GM12892 (cell line): ENCODE results near the gene SYNDIG1.

ENCODE experiments used
- DNase-seq: peaks from one replicate; pipeline ENCODE4 v3.0.0; 2011; ENCODE audit not compliant: insufficient read length
- FAIRE-seq: peaks from 2 replicates; lab custom pipeline; 2011; peaks lifted over from hg19 to GRCh38; lab: Jason Lieb, UNC
- POLR2A ChIP-seq: IDR thresholded peaks from 2 replicates; pipeline ENCODE4 v1.6.1; 2011; ENCODE audit warnings: low read depth, low read length, control low read depth
- POLR2AphosphoS5 ChIP-seq: IDR thresholded peaks from 2 replicates; pipeline ENCODE4 v1.6.1; 2011; ENCODE audit warnings: low read depth, low read length, control low read depth
- TAF1 ChIP-seq: IDR thresholded peaks from 2 replicates; pipeline ENCODE4 v1.6.1; 2011; ENCODE audit warnings: low read depth, mild to moderate bottlenecking, control low read depth, low read length, borderline replicate concordance

The SYNDIG1 gene

DNA sequence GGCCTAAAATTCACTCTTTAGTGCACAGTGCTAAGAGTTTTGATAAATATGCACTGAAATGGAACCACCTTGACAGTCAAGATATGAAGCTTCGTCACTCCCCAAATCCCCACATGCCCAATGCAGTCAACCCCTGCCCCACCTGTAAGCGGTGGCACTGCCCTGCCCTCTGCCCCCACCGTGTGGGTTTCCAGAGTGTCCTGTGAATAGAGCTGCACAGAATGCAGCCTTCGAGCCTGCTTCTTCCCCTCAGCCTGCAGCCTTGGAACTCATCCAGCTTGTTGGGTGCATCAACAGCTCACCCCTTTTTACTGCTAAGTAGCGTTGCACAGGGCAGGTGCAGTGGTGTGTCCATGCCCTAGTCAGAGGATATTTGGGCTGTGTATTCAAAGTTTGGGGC lies 216.3 kb downstream of the SYNDIG1 start:
- DNase-seq (no peak), FAIRE-seq (no peak)
- TF ChIP-seq POLR2AphosphoS5, result no peak
- no peak for TF ChIP-seq TAF1
- TF ChIP-seq POLR2A, result no peak

DNA sequence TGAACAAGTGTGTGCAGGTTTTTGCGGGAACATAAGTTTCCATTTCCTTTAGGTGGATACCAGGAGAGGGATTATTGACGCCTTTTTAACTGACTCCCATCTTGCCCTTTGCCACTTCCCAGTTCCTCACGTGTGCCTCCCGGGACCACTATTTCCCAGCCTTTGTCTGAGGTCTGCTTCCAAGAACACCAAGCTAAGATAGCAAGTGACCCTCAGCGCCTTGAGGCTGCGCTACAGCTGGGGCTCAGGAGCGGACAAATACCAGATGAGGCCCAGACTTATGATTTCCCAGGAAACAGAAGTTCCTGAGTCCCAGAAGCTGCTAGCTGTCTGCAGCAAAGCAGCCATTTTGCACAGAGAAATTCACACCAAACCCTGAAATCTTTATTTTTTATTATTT lies 216.7 kb downstream of the SYNDIG1 start:
- TF ChIP-seq TAF1 (no peak), POLR2AphosphoS5 (no peak), POLR2A (no peak)
- FAIRE-seq (no peak), DNase-seq (no peak)

DNA sequence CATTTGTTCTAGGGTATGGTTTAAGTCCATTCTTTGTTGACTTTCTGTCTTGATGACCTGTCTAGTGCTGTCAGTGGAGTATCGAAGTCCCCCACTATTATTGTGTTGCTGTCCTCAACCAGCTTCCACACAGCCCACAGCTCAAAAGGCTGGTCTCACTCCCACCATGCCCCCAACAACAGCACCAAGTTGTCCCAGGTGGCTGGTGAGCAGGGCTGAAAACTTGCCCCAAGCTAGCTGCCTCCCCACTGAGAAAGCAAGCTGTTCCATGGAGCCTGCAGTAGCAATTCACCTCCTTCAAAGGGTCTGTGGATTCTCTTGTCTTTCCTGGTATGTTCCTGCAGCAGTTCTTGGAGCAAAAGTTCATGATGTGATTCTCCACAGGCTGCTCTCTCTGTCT lies 221.0 kb downstream of the SYNDIG1 start:
- no peak for FAIRE-seq
- TF ChIP-seq POLR2A, result no peak
- TF ChIP-seq TAF1, result no peak
- TF ChIP-seq POLR2AphosphoS5, result no peak
- no peak for DNase-seq

DNA sequence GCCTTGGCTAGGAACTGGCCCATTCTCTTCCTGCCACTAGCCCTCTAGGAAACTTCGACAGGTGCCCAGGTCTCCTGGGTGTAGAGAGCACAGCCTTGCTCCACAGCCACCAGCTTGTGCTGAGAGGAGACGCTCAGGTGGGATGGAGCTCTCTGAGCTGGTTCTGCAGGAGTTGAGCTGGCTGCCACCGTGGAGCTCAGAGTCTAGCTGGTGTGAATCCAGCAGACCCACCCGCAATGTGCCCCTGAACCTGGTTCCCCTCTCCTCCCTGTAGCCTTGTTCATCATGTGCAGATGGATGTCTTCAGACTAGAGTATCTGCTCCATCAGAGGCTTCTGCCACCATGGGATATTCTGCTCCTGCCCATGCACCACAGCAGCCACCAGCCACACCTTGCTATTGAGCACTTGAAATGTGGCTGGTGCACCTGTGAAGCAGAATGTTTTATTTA lies 222.5 kb downstream of the SYNDIG1 start:
- TF ChIP-seq POLR2AphosphoS5 (no peak), POLR2A (no peak), TAF1 (no peak)
- no peak for FAIRE-seq
- DNase-seq, result no peak

DNA sequence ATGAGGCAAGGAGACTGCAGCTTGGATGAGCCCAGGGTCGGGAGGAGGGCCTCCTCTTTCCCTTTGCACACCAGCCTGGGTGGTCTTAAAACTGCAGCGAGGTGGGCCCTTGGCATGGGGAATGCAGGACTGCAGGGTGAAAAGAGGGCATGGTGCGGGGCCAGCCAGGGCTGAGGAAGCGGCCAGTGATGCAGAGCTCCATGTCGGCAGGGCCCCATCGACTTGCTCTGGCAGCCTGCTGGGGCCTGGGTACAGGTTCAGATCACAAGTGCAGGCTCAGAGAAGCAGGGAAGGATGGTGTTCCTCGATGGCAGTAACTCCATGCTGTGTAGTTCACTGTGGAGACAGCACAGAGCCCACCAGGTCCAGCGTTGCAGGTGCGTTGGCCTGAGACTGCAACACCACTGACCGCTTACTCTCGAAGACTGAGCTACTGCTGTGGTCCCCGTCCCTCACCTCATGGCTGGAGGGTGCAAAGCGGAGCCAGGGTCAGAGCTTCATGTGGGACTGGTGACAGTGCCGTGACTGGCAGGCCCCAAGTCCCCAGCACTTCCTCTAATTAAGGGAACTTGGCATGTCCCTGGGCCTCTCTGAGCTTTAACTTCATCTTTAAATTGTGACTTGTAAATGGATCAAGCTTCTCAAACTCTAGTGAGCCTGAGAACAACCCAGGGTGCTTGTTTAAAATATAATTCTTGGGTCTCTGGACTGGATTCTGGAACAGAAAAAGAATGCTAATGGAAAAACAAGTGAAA lies 223.2 kb downstream of the SYNDIG1 start:
- FAIRE-seq (no peak), DNase-seq (no peak)
- TF ChIP-seq POLR2AphosphoS5 (no peak), TAF1 (no peak), POLR2A (no peak)

DNA sequence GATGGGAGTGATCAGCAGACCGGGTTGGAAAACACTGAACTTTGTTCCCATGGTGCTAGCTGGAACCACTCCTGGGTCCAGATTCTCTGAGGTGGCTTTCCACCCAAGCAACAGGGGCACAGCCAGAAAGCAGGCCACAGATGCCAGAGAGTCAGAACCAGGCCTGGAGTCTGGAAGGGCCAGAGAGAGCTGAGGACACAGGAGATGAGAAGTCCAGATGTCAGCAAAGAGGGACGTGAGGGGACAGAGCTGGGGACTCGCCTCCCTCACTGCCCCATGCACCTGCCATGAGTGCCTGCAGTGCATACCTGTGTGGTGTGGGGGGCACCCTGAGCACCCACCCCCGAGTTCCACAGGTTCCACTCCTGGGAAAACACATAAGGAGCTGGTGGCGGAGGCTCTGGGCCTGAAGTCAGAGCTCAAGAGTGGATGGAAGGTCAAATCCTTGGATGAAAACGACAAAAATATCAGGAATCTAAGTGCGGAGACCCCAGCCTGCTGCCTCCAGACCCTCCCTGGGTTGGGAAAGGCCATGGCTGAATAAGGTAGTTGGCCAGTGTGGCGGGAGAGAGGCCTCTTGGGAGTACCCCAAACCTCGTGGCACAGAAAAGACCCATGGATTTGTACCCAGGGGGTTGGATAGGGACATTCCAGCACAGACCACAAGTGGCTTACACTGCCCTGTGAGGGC lies 224.2 kb downstream of the SYNDIG1 start:
- FAIRE-seq (no peak), DNase-seq (no peak)

DNA sequence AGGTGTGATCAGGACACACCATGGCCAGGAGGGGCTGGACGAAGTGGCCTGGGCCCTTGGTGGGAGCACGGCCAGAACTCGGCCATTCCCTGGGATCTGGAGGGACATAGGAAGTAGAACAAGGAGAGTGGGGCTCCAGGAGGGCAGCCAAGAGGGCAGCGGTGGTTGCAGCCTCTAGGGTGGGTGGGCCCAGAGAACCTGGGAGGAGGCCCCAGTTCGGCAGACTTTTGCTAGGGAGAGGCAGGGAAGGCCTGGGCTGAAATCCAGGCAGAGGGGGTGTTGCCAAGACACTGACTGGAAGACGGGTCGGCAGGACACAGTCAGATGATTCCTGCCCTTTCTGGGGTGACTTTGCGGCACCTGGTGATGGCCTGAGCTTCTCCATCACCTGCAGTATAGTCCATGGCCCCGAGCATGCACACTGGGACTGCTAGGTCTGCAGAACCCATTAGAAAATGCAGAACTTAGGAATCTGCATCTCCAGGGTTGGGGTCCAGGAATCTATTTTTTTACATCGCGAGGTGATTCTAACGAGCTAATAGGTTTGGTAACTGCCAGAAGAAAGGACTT lies 224.8 kb downstream of the SYNDIG1 start:
- no peak for TF ChIP-seq POLR2A
- no peak for TF ChIP-seq POLR2AphosphoS5
- TF ChIP-seq TAF1, result no peak
- FAIRE-seq (no peak), DNase-seq (no peak)

More for the DNA sequence above, 224.2 kb downstream of the SYNDIG1 start:
- no peak for TF ChIP-seq TAF1
- no peak for TF ChIP-seq POLR2AphosphoS5
- TF ChIP-seq POLR2A, result no peak

DNA sequence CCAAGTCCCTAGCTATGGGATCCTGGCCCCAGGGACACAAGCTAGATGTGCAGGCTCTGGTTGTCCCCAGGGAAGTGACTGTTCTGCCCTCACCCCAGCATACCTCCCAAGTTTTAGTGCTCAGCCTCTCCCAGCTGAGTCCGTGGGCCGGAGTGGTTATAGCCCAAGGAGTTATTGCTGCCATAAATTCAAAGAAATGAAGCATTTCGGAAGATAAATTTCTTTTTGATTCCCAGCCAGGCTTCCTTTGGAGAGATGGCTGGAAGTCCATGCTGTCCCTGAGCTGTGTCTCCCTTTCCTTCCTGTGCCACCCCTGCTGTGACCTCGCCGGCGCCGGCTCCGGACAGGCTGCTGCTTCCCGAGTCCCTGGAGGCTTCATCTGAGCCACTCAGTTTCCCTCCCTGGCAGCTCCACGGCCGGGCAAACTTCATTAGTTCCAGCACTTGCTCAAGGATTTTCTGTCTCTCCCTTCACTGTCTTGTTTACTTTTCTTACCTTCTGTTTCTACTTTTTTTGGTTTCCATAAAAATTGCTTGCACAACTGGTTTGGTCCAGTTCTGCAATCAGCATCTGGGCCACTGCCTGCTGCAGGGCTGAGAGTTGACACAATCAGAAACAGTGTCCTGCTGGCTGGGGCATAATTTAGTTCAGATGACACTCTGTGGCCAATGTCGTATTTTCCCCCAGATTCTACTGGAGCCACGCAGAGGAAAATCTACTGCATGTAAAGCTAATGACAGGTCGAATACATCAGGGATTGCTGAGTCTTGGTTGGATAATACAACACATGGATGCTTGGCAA lies 225.5 kb downstream of the SYNDIG1 start:
- no peak for DNase-seq
- TF ChIP-seq TAF1, result no peak
- no peak for TF ChIP-seq POLR2AphosphoS5
- TF ChIP-seq POLR2A, result no peak
- FAIRE-seq, result no peak

DNA sequence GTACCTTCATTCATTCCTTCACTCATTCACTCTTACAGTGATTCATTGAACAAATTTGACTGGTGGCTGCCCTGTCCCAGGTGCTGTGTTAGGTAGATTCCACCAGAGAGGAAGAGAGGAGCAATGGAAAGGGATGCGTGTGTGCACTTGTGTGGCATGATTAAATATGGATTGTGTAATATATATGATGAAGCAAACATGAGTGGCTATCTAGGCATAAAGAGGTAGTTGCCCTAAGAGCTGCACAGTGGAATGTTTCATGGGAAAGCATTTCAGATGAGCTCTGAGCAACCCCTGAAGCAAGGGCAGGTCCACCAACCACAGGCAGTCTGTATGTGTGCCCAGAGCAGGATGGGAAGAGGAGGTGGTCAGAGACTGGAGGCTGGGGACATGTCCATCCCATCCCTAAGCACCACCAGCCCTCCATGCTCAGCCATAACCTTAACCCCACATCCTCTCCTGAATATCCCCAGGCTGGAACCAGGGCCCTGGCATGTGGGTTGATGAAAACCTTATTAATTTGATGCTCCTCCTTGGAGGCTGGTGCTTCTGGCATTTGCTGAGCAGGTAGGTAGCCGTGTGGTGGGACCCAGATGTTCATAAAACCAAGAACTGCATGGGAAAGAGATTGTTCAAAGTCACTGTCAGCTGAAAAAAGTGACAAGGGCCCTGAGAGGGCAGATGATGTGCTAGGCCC lies 226.2 kb downstream of the SYNDIG1 start:
- FAIRE-seq, result no peak
- no peak for DNase-seq
- TF ChIP-seq TAF1 (no peak), POLR2AphosphoS5 (no peak), POLR2A (no peak)

DNA sequence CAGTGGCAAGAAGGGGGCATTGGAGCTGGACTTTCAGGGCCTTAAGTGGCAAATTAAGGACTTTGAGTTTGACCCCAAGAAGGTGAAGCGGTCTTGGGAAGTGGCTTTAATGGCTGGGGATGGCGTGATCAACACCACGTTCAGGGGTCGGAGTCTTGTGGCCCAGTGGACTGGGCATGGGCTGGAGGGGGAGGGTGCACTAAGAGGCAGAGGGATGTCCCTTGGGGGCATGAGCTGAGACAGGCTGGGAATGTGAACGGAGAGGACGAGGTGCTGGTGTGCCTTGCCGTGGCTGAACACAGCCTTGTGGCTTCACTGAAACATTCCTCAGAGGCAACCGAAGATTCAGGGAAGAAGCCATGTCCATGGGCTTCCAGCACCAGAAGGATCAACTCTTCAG lies 227.0 kb downstream of the SYNDIG1 start:
- no peak for DNase-seq
- TF ChIP-seq TAF1 (no peak), POLR2A (no peak), POLR2AphosphoS5 (no peak)
- FAIRE-seq, result no peak

DNA sequence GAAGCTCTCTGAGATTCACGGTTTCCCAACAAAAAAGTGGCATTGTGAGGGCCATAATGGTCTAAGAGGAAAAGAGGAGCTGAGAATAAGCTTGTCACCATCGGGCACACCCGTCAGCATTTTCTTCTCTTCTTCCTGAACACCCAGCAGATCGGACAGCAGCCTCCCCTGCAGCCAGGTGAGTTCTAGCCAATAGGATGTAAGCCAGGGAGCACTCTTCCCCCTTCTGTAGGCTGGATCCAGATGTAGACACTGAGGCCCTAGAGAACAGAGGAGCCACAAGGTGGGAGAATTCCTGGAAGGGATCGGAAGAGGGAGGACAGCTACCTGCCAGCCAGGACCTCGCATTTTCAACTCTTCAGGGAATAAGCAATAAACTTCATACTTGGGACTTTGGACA lies 228.0 kb downstream of the SYNDIG1 start:
- FAIRE-seq, result no peak

More for the DNA sequence above, 228.0 kb downstream of the SYNDIG1 start:
- TF ChIP-seq POLR2AphosphoS5, result no peak
- no peak for TF ChIP-seq TAF1
- no peak for TF ChIP-seq POLR2A
- no peak for DNase-seq
